DOHH2 (cell line): ENCODE data around the gene COQ4.

Experiments
- EZH2phosphoT487 ChIP-seq: fragments of 200-600 bp; sonication (generic); IDR thresholded peaks from 2 replicates; pipeline ENCODE4 v1.6.1; 2017; ENCODE audit warnings: borderline replicate concordance, mild to moderate bottlenecking, antibody characterized with exemption, low read length, moderate library complexity, mixed read lengths
- TF ChIP-seq, protein P1 (sequence below): fragments of 200-600 bp; sonication (generic); IDR thresholded peaks from one replicate; pipeline ENCODE4 v1.5.1; 2014; ENCODE audit warnings: antibody characterized with exemption, mild to moderate bottlenecking, low read depth, low read length; ENCODE audit not compliant: poor library complexity, severe bottlenecking

DNA sequence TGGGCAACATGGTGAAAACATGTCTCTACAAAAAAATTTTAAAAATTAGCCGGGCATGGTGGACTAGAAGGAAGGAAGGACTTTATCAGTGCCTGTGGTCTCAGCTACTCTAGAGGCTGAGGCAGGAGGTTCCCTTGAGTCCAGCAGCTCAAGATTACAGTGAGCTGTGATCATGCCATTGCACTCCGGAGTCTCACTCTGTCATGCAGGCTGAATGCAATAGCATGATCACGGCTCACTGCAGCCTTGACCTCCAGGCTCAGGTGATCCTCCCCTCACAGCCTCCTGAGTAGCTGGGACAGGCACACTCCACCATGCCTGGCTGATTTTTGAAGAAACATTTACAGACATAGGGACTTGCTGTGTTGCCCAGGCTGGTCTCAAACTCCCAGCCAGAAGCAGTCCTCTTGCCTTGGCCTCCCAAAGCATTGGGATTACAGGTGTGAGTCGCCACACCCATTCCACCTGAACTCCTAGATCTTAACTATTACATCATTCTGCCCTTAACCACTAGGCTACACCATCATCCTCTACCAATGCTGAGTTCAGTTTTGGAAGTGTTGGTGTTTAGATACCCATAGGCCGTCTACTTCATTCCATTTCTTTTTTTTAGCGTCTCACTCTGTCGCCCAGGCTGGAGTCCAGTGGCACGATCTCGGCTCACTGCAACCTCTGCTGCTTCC lies 46.5 kb downstream of the COQ4 start:
- TF ChIP-seq, protein P1, sequence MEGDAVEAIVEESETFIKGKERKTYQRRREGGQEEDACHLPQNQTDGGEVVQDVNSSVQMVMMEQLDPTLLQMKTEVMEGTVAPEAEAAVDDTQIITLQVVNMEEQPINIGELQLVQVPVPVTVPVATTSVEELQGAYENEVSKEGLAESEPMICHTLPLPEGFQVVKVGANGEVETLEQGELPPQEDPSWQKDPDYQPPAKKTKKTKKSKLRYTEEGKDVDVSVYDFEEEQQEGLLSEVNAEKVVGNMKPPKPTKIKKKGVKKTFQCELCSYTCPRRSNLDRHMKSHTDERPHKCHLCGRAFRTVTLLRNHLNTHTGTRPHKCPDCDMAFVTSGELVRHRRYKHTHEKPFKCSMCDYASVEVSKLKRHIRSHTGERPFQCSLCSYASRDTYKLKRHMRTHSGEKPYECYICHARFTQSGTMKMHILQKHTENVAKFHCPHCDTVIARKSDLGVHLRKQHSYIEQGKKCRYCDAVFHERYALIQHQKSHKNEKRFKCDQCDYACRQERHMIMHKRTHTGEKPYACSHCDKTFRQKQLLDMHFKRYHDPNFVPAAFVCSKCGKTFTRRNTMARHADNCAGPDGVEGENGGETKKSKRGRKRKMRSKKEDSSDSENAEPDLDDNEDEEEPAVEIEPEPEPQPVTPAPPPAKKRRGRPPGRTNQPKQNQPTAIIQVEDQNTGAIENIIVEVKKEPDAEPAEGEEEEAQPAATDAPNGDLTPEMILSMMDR = no peak
- no peak for TF ChIP-seq EZH2phosphoT487
